Eye (tissue), 1 donor: ENCODE results near the gene PRKCB.

ENCODE experiments used
- DNase-seq: peaks from one replicate; pipeline ENCODE4 v3.0.0-alpha.2; 2015

The PRKCB gene

GRCh38 chr16:24257958-24258357 is 422.2 kb downstream of the PRKCB start:
- DNase-seq, result no peak

- DNase-seq, result no peak
Measured at GRCh38 chr16:24258791-24259190, 423.0 kb downstream of the PRKCB start.

DNA sequence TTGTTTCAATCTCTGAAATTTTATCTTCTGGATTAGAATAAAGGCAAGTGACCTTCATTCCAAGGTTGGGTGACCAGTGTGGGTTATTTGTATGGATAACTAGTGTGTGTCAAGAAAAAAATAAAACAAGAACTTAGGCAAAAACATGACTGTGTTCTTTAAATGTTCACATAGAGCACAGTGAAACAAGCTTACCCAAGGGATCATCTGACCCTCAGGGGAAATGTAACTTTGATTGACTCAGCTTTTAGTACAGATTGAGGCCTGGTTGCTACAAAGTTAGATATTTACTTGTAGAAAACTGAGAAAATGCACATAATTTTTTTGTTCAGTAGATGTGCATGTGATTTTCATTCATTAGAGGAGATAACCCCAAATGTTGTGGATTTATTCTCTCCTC is 427.0 kb downstream of the PRKCB start:
- no peak for DNase-seq
